Measurements from ENCODE around the gene TERT.

TERT gene

GRCh38 chr5:1265461-1266455 is 29.1 kb downstream of the TERT start:
- DNase-seq (ENCODE audit: low read depth) = no peak
- no peak overlapping the region for H3K4me3 ChIP-seq (ENCODE audit: low read depth, low read length)
- no peak for TF ChIP-seq CTCF (IDR thresholded peaks at IDR 0.05; ENCODE audit: low read depth, low read length, missing control alignments)

DNA sequence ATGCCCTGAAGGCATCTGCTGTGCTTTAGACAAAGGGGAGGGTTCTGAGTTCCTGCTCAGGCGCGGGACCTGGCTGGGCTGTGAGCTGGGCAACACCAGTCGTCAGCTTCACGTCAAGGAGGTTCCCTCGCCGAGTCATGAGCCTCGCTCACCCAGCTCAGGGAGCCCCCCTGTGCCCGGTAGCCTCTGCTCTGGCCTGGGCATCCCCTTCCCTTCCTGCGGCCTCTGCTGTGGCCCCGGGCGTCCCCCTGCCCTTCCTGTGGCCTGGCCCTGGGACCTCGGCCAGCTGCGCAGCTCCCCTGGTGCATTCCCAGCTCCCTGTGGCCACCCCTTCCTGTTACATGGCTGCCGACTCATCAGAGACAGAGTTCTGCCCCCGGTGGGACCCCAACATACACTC is 29.8 kb downstream of the TERT start:
- DNase-seq (ENCODE audit: low read depth) = no peak
- no peak for TF ChIP-seq CTCF (IDR thresholded peaks at IDR 0.05; ENCODE audit: low read depth, low read length, missing control alignments)
- H3K4me3 ChIP-seq (ENCODE audit: low read depth, low read length) = no peak overlapping the region

DNA sequence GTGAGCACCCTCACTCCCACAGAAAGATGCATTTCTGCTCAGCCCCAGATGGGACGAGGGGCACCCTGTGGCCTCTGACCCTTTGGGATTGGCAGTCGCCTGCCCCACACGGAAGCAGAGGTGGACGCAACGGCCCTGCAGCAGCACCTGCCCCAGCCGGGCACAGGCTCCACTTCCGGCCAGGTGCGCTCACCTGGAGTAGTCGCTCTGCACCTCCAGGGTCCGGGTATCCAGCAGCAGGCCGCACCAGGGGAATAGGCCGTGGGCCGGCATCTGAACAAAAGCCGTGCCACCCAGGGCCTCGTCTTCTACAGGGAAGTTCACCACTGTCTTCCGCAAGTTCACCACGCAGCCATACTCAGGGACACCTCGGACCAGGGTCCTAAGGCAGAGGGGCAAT is 30.7 kb downstream of the TERT start:
- no peak for DNase-seq (ENCODE audit: low read depth)
- TF ChIP-seq CTCF (IDR thresholded peaks at IDR 0.05; ENCODE audit: low read depth, low read length, missing control alignments) = no peak
- H3K4me3 ChIP-seq (ENCODE audit: low read depth, low read length) = no peak overlapping the region

DNA sequence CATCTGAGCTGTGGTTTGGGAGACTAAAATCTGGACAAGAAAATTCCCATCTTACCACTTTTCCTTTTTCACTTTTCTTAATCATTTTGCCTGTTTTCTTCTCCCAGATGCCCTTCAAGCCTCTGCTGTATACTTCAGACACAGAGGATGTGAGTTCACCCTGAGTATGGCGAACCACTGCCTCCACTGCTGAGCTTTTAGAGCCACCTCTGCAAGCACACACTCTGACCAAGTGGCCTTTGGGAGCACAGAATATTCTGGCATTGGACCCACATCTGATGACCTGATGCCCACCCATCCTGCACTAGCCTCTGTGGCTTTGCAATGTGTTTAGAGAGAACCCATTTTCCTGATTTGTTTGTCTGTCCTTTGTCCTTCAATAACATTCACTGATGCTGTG is 32.5 kb downstream of the TERT start:
- TF ChIP-seq CTCF (IDR thresholded peaks at IDR 0.05; ENCODE audit: low read depth, low read length, missing control alignments) = no peak
- no peak overlapping the region for H3K4me3 ChIP-seq (ENCODE audit: low read depth, low read length)
- no peak for DNase-seq (ENCODE audit: low read depth)

GRCh38 chr5:1261643-1262042 is 33.2 kb downstream of the TERT start:
- TF ChIP-seq CTCF (IDR thresholded peaks at IDR 0.05; ENCODE audit: low read depth, low read length, missing control alignments) = no peak
- no peak for DNase-seq (ENCODE audit: low read depth)
- H3K4me3 ChIP-seq (ENCODE audit: low read depth, low read length) = no peak overlapping the region

DNA sequence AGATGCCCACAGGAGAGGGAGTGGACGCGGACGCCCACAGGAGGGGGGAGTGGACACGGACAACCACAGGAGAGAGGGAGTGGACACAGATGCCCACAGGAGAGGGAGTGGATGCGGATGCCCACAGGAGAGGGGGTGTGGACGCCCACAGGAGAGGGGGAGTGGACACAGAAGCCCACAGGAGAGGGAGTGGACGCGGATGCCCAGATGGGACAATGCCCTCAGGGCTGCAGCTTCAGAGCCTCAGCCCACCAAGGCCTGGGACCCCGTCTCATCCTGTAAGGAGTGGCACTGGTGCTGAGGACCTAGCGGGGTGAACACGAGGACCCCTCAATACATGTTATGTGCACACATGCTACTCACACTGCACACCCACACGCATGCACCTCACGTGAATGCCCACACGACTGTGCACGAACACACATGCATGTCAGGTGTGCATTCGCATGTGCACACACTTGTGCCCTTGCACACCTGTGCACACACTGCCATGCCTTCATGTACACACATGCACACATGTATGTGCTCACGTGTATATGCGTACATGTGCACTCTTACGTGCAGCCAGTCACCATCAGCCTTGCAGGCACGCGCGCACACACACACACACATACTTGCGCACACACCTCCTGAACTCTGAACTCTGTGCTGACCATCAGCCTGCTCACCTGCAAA is 34.9 kb downstream of the TERT start:
- no peak for DNase-seq (ENCODE audit: low read depth)
- H3K4me3 ChIP-seq (ENCODE audit: low read depth, low read length) = no peak overlapping the region
- TF ChIP-seq CTCF (IDR thresholded peaks at IDR 0.05; ENCODE audit: low read depth, low read length, missing control alignments) = no peak

Measured in GM12864 (cell line).